WTC11 (cell line): ENCODE data around the gene ARL4C.

Experiments used
- MXD4 ChIP-seq: fragments of 250-450 bp; sonication (Bioruptor Pico); IDR thresholded peaks from 2 replicates; pipeline ENCODE4 v1.8.0; 2021; ENCODE audit warnings: mild to moderate bottlenecking, moderate library complexity, borderline replicate concordance
- RELA ChIP-seq: sonication (generic); formaldehyde crosslinking; IDR thresholded peaks from 2 replicates; pipeline ENCODE4 v1.8.1; 2022; ENCODE audit warnings: missing genetic modification reagents, mild to moderate bottlenecking, borderline replicate concordance
- SP1 ChIP-seq: sonication (generic); formaldehyde crosslinking; conservative IDR thresholded peaks from 2 replicates; pipeline ENCODE4 v1.8.1; 2022; ENCODE audit warnings: missing genetic modification reagents
- TEAD4 ChIP-seq: sonication (generic); formaldehyde crosslinking; IDR thresholded peaks from 2 replicates; pipeline ENCODE4 v1.8.0; 2022; ENCODE audit warnings: mild to moderate bottlenecking, missing genetic modification reagents
- TF ChIP-seq, protein P1 (sequence below): fragments of 200-600 bp; IDR thresholded peaks from 2 replicates; pipeline ENCODE4 v1.8.0; 2022; ENCODE audit warnings: antibody characterized with exemption
- TF ChIP-seq, protein P2 (sequence below): sonication (generic); formaldehyde crosslinking; IDR thresholded peaks from 2 replicates; pipeline ENCODE4 v1.8.1; 2023; ENCODE audit warnings: mild to moderate bottlenecking, missing genetic modification reagents, moderate library complexity
- TF ChIP-seq, protein P3 (sequence below): sonication (generic); formaldehyde crosslinking; IDR thresholded peaks from 2 replicates; pipeline ENCODE4 v1.8.0; 2023; ENCODE audit warnings: missing genetic modification reagents
- TF ChIP-seq, protein P4 (sequence below): sonication (generic); formaldehyde crosslinking; conservative IDR thresholded peaks from 2 replicates; pipeline ENCODE4 v1.8.1; 2022; ENCODE audit warnings: mild to moderate bottlenecking, missing genetic modification reagents

DNA sequence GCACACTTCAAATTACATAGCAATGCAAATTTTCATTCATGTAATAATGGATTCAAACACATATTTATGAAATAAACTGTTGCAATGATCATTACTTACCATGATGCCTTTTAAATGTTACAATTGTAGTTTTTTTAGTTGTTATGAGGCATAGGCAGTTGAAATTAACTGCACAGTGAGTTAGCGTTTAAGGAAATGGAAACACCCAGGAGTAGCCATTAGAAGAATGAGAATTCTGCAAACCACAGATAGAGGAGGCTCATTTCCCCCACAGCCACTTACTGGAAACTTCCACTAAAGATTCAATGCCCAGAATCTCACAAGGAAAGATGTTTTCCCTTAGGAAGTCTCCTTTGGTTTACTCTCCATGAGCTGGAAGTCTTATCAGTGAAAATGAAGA is 8.4 kb downstream of the ARL4C start:
- TF ChIP-seq, protein P1, sequence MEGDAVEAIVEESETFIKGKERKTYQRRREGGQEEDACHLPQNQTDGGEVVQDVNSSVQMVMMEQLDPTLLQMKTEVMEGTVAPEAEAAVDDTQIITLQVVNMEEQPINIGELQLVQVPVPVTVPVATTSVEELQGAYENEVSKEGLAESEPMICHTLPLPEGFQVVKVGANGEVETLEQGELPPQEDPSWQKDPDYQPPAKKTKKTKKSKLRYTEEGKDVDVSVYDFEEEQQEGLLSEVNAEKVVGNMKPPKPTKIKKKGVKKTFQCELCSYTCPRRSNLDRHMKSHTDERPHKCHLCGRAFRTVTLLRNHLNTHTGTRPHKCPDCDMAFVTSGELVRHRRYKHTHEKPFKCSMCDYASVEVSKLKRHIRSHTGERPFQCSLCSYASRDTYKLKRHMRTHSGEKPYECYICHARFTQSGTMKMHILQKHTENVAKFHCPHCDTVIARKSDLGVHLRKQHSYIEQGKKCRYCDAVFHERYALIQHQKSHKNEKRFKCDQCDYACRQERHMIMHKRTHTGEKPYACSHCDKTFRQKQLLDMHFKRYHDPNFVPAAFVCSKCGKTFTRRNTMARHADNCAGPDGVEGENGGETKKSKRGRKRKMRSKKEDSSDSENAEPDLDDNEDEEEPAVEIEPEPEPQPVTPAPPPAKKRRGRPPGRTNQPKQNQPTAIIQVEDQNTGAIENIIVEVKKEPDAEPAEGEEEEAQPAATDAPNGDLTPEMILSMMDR, result no peak
- TF ChIP-seq SP1 (CRISPR knock-in tag) (no peak), RELA (CRISPR knock-in tag) (no peak), TEAD4 (CRISPR knock-in tag) (no peak), MXD4 (CRISPR knock-in tag) (no peak)
- TF ChIP-seq, protein P2, sequence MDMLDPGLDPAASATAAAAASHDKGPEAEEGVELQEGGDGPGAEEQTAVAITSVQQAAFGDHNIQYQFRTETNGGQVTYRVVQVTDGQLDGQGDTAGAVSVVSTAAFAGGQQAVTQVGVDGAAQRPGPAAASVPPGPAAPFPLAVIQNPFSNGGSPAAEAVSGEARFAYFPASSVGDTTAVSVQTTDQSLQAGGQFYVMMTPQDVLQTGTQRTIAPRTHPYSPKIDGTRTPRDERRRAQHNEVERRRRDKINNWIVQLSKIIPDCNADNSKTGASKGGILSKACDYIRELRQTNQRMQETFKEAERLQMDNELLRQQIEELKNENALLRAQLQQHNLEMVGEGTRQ (CRISPR knock-in tag), result no peak
- TF ChIP-seq, protein P3, sequence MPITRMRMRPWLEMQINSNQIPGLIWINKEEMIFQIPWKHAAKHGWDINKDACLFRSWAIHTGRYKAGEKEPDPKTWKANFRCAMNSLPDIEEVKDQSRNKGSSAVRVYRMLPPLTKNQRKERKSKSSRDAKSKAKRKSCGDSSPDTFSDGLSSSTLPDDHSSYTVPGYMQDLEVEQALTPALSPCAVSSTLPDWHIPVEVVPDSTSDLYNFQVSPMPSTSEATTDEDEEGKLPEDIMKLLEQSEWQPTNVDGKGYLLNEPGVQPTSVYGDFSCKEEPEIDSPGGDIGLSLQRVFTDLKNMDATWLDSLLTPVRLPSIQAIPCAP (CRISPR knock-in tag), result no peak
- TF ChIP-seq, protein P4, sequence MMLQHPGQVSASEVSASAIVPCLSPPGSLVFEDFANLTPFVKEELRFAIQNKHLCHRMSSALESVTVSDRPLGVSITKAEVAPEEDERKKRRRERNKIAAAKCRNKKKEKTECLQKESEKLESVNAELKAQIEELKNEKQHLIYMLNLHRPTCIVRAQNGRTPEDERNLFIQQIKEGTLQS (CRISPR knock-in tag), result no peak
